ENCODE measurements around the gene PTPRM.
A peak's percentile ranks its signal among the peaks of the same experiment; 100 is the strongest.

Gene PTPRM

GRCh38 chr18:8361941-8362471 lies 794.9 kb downstream of the PTPRM start:
- no peak for DNase-seq (ENCODE audit: low spot score)

GRCh38 chr18:8362863-8363262 lies 795.7 kb downstream of the PTPRM start:
- no peak for DNase-seq (ENCODE audit: low spot score)

- DNase-seq (ENCODE audit: low spot score): no peak
Observed at GRCh38 chr18:8364385-8364784, 797.3 kb downstream of the PTPRM start.

- DNase-seq (ENCODE audit: low spot score): no peak
Observed at GRCh38 chr18:8365006-8365405, 797.9 kb downstream of the PTPRM start.

- DNase-seq (ENCODE audit: low spot score): no peak
Observed at GRCh38 chr18:8365528-8365927, 798.4 kb downstream of the PTPRM start.

- DNase-seq (ENCODE audit: low spot score): no peak
Observed at GRCh38 chr18:8366070-8366469, 799.0 kb downstream of the PTPRM start.

- DNase-seq (ENCODE audit: low spot score): no peak
Observed at GRCh38 chr18:8366656-8367055, 799.5 kb downstream of the PTPRM start.

GRCh38 chr18:8367217-8367988 lies 800.3 kb downstream of the PTPRM start:
- DNase-seq (ENCODE audit: low spot score): peak; percentile 42

- no peak for DNase-seq (ENCODE audit: low spot score)
Observed at GRCh38 chr18:8368512-8369217, 801.5 kb downstream of the PTPRM start.

- DNase-seq (ENCODE audit: low spot score): no peak
Observed at GRCh38 chr18:8373486-8373885, 806.4 kb downstream of the PTPRM start.

GRCh38 chr18:8374676-8375075 lies 807.6 kb downstream of the PTPRM start:
- DNase-seq (ENCODE audit: low spot score): no peak

GRCh38 chr18:8375249-8375648 lies 808.1 kb downstream of the PTPRM start:
- DNase-seq (ENCODE audit: low spot score): no peak

- no peak for DNase-seq (ENCODE audit: low spot score)
Observed at GRCh38 chr18:8376113-8376512, 809.0 kb downstream of the PTPRM start.

- no peak for DNase-seq (ENCODE audit: low spot score)
Observed at GRCh38 chr18:8379187-8379941, 812.2 kb downstream of the PTPRM start.

- DNase-seq (ENCODE audit: low spot score): no peak
Observed at GRCh38 chr18:8380006-8380405, 812.9 kb downstream of the PTPRM start.

GRCh38 chr18:8380926-8381325 lies 813.8 kb downstream of the PTPRM start:
- DNase-seq (ENCODE audit: low spot score): no peak

- DNase-seq (ENCODE audit: low spot score): peak; percentile 68
Observed at GRCh38 chr18:8381821-8382459, 814.8 kb downstream of the PTPRM start.

GRCh38 chr18:8385400-8385799 lies 818.3 kb downstream of the PTPRM start:
- DNase-seq (ENCODE audit: low spot score): no peak

- no peak for DNase-seq (ENCODE audit: low spot score)
Observed at GRCh38 chr18:8386669-8387380, 819.7 kb downstream of the PTPRM start.

GRCh38 chr18:8389391-8390340 lies 822.5 kb downstream of the PTPRM start:
- DNase-seq (ENCODE audit: low spot score): peak; percentile 81
